ENCODE data around the gene ALDH3B2.

ALDH3B2 gene

GRCh38 chr11:67616431-67617242, 57.8 kb downstream of the ALDH3B2 start:
- peaks cover 15% of the 10 kb centered on the region for H3K4me1 ChIP-seq (ENCODE audit: control insufficient read depth, insufficient read depth, low read length)
- WGBS (ENCODE audit: insufficient coverage, insufficient read length): no CpG with 5 or more reads among the region's 11 CpGs
- no peaks in the 10 kb centered on the region for H3K27me3 ChIP-seq (ENCODE audit: control insufficient read depth, insufficient read depth, low read length)
- H3K9me3 ChIP-seq (ENCODE audit: control insufficient read depth, insufficient read depth, low read length): no peaks in the 10 kb centered on the region
- H3K27ac ChIP-seq (ENCODE audit: low read length): no peak overlapping the region
- DNase-seq (ENCODE audit: low read depth, low spot score): no peak
- no peak overlapping the region for H3K4me3 ChIP-seq (ENCODE audit: low read length)
- H3K36me3 ChIP-seq (ENCODE audit: control insufficient read depth, insufficient read depth, low read length): peaks cover 7% of the 10 kb centered on the region; the same call in 1 of the 2 replicates

GRCh38 chr11:67615728-67616430, 58.5 kb downstream of the ALDH3B2 start:
- Histone ChIP-seq H3K27me3 (ENCODE audit: control insufficient read depth, insufficient read depth, low read length) (no peaks in the 10 kb centered on the region), H3K4me3 (ENCODE audit: low read length) (no peak overlapping the region), H3K27ac (ENCODE audit: low read length) (no peak overlapping the region), H3K9me3 (ENCODE audit: control insufficient read depth, insufficient read depth, low read length) (no peaks in the 10 kb centered on the region), H3K36me3 (ENCODE audit: control insufficient read depth, insufficient read depth, low read length) (peaks cover 12% of the 10 kb centered on the region; the same call in 1 of the 2 replicates), H3K4me1 (ENCODE audit: control insufficient read depth, insufficient read depth, low read length) (peaks cover 15% of the 10 kb centered on the region)
- WGBS (ENCODE audit: insufficient coverage, insufficient read length): no CpG with 5 or more reads among the region's 34 CpGs
- no peak for DNase-seq (ENCODE audit: low read depth, low spot score)

GRCh38 chr11:67614730-67615714, 59.4 kb downstream of the ALDH3B2 start:
- H3K4me3 ChIP-seq (ENCODE audit: low read length): no peak overlapping the region
- peaks cover 12% of the 10 kb centered on the region; the same call in 1 of the 2 replicates for H3K36me3 ChIP-seq (ENCODE audit: control insufficient read depth, insufficient read depth, low read length)
- H3K9me3 ChIP-seq (ENCODE audit: control insufficient read depth, insufficient read depth, low read length): no peaks in the 10 kb centered on the region
- H3K27me3 ChIP-seq (ENCODE audit: control insufficient read depth, insufficient read depth, low read length): no peaks in the 10 kb centered on the region
- WGBS (ENCODE audit: insufficient coverage, insufficient read length): no CpG with 5 or more reads among the region's 18 CpGs
- peaks cover 15% of the 10 kb centered on the region for H3K4me1 ChIP-seq (ENCODE audit: control insufficient read depth, insufficient read depth, low read length)
- DNase-seq (ENCODE audit: low read depth, low spot score): no peak
- H3K27ac ChIP-seq (ENCODE audit: low read length): no peak overlapping the region

GRCh38 chr11:67613960-67614715, 60.3 kb downstream of the ALDH3B2 start:
- H3K9me3 ChIP-seq (ENCODE audit: control insufficient read depth, insufficient read depth, low read length): no peaks in the 10 kb centered on the region
- H3K4me3 ChIP-seq (ENCODE audit: low read length): no peak overlapping the region
- DNase-seq (ENCODE audit: low read depth, low spot score): no peak
- no peaks in the 10 kb centered on the region for H3K27me3 ChIP-seq (ENCODE audit: control insufficient read depth, insufficient read depth, low read length)
- peaks cover 15% of the 10 kb centered on the region for H3K4me1 ChIP-seq (ENCODE audit: control insufficient read depth, insufficient read depth, low read length)
- WGBS (ENCODE audit: insufficient coverage, insufficient read length): no CpG with 5 or more reads among the region's 23 CpGs
- H3K27ac ChIP-seq (ENCODE audit: low read length): no peak overlapping the region
- peaks cover 17% of the 10 kb centered on the region for H3K36me3 ChIP-seq (ENCODE audit: control insufficient read depth, insufficient read depth, low read length)

GRCh38 chr11:67613313-67613959, 61.0 kb downstream of the ALDH3B2 start:
- Histone ChIP-seq H3K9me3 (ENCODE audit: control insufficient read depth, insufficient read depth, low read length) (no peaks in the 10 kb centered on the region), H3K36me3 (ENCODE audit: control insufficient read depth, insufficient read depth, low read length) (peaks cover 20% of the 10 kb centered on the region), H3K4me3 (ENCODE audit: low read length) (no peak overlapping the region), H3K27ac (ENCODE audit: low read length) (no peak overlapping the region), H3K27me3 (ENCODE audit: control insufficient read depth, insufficient read depth, low read length) (no peaks in the 10 kb centered on the region), H3K4me1 (ENCODE audit: control insufficient read depth, insufficient read depth, low read length) (peaks cover 15% of the 10 kb centered on the region)
- no CpG with 5 or more reads among the region's 17 CpGs for WGBS (ENCODE audit: insufficient coverage, insufficient read length)
- no peak for DNase-seq (ENCODE audit: low read depth, low spot score)

- no peak overlapping the region for H3K4me3 ChIP-seq (ENCODE audit: low read length)
- DNase-seq (ENCODE audit: low read depth, low spot score): no peak
- peaks cover 20% of the 10 kb centered on the region for H3K36me3 ChIP-seq (ENCODE audit: control insufficient read depth, insufficient read depth, low read length)
- H3K27me3 ChIP-seq (ENCODE audit: control insufficient read depth, insufficient read depth, low read length): no peaks in the 10 kb centered on the region
- peaks cover 15% of the 10 kb centered on the region for H3K4me1 ChIP-seq (ENCODE audit: control insufficient read depth, insufficient read depth, low read length)
- no CpG with 5 or more reads among the region's 13 CpGs for WGBS (ENCODE audit: insufficient coverage, insufficient read length)
- no peaks in the 10 kb centered on the region for H3K9me3 ChIP-seq (ENCODE audit: control insufficient read depth, insufficient read depth, low read length)
- H3K27ac ChIP-seq (ENCODE audit: low read length): no peak overlapping the region
These were observed 61.7 kb downstream of the ALDH3B2 start for GRCh38 chr11:67612751-67613150.
